NCI-H526 (cell line): Measurements from ENCODE around the gene CHST15.

Experiments used
- DNase-seq, 2 experiments: peaks; one replicate each; lab custom pipeline; 2025; lab: John Stamatoyannopoulos, UW

Gene CHST15

GRCh38 chr10:123998197-123999141, 94.9 kb downstream of the CHST15 start:
- no peak for DNase-seq

- no peak for DNase-seq
Observed at GRCh38 chr10:123997486-123998196, 95.8 kb downstream of the CHST15 start.

- no peak for DNase-seq
Observed at GRCh38 chr10:123997013-123997412, 96.4 kb downstream of the CHST15 start.

GRCh38 chr10:123996302-123996701, 97.1 kb downstream of the CHST15 start:
- DNase-seq = no peak

- DNase-seq = peak; percentile 55 to 77
Observed at GRCh38 chr10:123995461-123996131, 97.8 kb downstream of the CHST15 start.

GRCh38 chr10:123995082-123995460, 98.3 kb downstream of the CHST15 start:
- DNase-seq = no peak

GRCh38 chr10:123994417-123995081, 98.8 kb downstream of the CHST15 start:
- DNase-seq = peak; percentile 38 to 88

- DNase-seq = no peak
Observed at GRCh38 chr10:123993534-123994416, 99.6 kb downstream of the CHST15 start.

GRCh38 chr10:123991611-123992570, 101.5 kb downstream of the CHST15 start:
- peak in 1 of 2 experiments; percentile 20 for DNase-seq

- DNase-seq = no peak
Observed at GRCh38 chr10:123990889-123991288, 102.5 kb downstream of the CHST15 start.

- no peak for DNase-seq
Observed at GRCh38 chr10:123988694-123989093, 104.7 kb downstream of the CHST15 start.

GRCh38 chr10:123986736-123987135, 106.7 kb downstream of the CHST15 start:
- DNase-seq = no peak

- no peak for DNase-seq
Observed at GRCh38 chr10:123974406-123974805, 119.0 kb downstream of the CHST15 start.

GRCh38 chr10:123972481-123973401, 120.7 kb downstream of the CHST15 start:
- peak; percentile 32 to 38 for DNase-seq

GRCh38 chr10:123970927-123971286, 122.5 kb downstream of the CHST15 start:
- DNase-seq = no peak

GRCh38 chr10:123970207-123970926, 123.0 kb downstream of the CHST15 start:
- DNase-seq = peak in 1 of 2 experiments; percentile 38

- DNase-seq = peak; percentile 54 to 79
Observed at GRCh38 chr10:123967626-123968243, 125.7 kb downstream of the CHST15 start.

- DNase-seq = no peak
Observed at GRCh38 chr10:123966896-123967231, 126.5 kb downstream of the CHST15 start.
